Panc1 (cell line): ENCODE results near the gene GYG2.
"Not testable (repeated sequence)": the region's sequence is repeated elsewhere in the genome, so short reads cannot be mapped to it uniquely, and the experiment has no call there.

Source experiments
- CTCF ChIP-seq: fragments of 450-650 bp; IDR thresholded peaks from 2 replicates; pipeline ENCODE4 v1.5.1; 2017; ENCODE audit warnings: mild to moderate bottlenecking
- POLR2AphosphoS5 ChIP-seq: IDR thresholded peaks from 2 replicates; pipeline ENCODE4 v1.6.1; 2012; ENCODE audit warnings: mild to moderate bottlenecking, low read depth, low read length, moderate library complexity
- REST ChIP-seq, 2 experiments: IDR thresholded peaks; 2 replicates each; pipeline ENCODE4 v1.6.1; 2011 to 2012; ENCODE audit warnings: low read depth in 2 of 2, control low read depth in 1 of 2, low read length in 1 of 2, mild to moderate bottlenecking in 1 of 2, moderate library complexity in 1 of 2; ENCODE audit not compliant: insufficient read depth in 1 of 2
- TCF7L2 ChIP-seq: IDR thresholded peaks from 2 replicates; pipeline ENCODE4 v1.6.1; 2011; ENCODE audit warnings: mild to moderate bottlenecking, low read depth, low read length, inconsistent platforms

- TF ChIP-seq CTCF; POLR2AphosphoS5; REST (IDR thresholded peaks at IDR 0.05; ENCODE audit: insufficient read depth in 1 of 2, low read depth in 2 of 2, low read length in 1 of 2); TCF7L2: not testable (repeated sequence)
Measured at GRCh38 chrX:2804858-2805257, 23.9 kb upstream of the GYG2 start.
